Measurements from ENCODE around the gene COLGALT1.
A peak's percentile ranks its signal among the peaks of the same experiment; 100 is the strongest.
"Not testable (repeated sequence)": the region's sequence is repeated elsewhere in the genome, so short reads cannot be mapped to it uniquely, and the experiment has no call there.

Gene COLGALT1

GRCh38 chr19:17582613-17583012, 27.2 kb downstream of the COLGALT1 start:
- DNase-seq (ENCODE audit: low read depth), result no peak
- H3K4me3 ChIP-seq (ENCODE audit: low read depth, low read length), result no peak overlapping the region

GRCh38 chr19:17584132-17584531, 28.7 kb downstream of the COLGALT1 start:
- H3K4me3 ChIP-seq (ENCODE audit: low read depth, low read length), result no peak overlapping the region
- DNase-seq (ENCODE audit: low read depth), result no peak

DNA sequence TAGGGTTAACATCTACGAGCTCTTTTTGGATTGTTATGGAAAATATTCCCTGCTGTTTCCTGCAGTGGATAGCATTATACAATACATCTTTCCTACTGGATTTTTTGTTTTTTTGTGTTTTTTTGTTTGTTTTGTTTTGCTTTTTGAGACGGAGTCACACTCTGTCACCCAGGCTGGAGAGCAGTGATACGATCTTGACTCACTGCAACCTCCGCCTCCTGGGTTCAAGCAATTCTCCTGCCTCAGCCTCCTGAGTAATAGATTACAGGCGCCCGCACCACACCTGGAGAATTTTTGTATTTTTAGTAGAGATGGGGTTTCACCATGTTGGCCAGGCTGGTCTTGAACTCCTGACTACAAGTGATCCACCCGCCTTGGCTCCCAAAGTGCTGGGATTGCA, 29.9 kb downstream of the COLGALT1 start:
- H3K4me3 ChIP-seq (ENCODE audit: low read depth, low read length); DNase-seq (ENCODE audit: low read depth): not testable (repeated sequence)

DNA sequence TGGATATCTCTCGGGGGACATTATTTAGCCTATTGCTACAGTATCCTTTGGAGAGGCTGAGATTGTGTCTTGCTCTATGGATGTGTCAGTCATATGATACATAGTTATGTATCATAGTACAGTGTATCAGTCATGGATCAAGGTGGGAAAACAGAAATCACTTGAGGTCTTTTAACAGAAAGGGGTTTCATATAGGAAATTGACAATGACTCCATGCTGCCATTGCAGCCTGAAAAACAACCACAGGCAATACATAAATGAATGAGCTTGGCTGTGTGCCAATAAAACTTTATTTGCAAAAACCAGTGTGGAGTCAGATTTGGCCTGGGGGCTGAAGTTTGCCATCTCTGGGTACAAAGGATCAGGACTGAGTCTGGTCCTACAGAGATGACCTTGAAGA, 35.4 kb downstream of the COLGALT1 start:
- no peak for DNase-seq (ENCODE audit: low read depth)
- no peak overlapping the region for H3K4me3 ChIP-seq (ENCODE audit: low read depth, low read length)

GRCh38 chr19:17594296-17594695, 38.8 kb downstream of the COLGALT1 start:
- DNase-seq (ENCODE audit: low read depth); H3K4me3 ChIP-seq (ENCODE audit: low read depth, low read length): not testable (repeated sequence)

DNA sequence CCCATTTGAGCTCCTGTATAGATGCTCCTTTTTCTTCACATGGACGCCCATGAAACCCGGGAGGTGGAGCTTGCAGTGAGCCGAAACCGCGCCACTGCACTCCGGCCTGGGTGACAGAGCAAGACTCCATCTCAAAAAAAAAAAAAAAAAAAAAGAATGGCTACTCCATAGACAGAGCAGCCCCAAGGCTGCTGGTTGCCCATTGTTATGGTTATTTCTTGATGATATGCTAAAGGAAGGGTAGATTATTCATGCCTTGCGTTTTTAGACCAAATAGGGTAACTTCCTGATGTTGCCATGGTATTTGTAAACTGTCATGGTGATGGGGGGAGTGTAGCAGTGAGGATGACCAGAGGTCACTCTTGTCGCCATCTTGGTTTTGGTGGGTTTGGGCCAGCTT, 42.6 kb downstream of the COLGALT1 start:
- not testable (repeated sequence) for H3K4me3 ChIP-seq (ENCODE audit: low read depth, low read length)

GRCh38 chr19:17598953-17599352, 43.5 kb downstream of the COLGALT1 start:
- no peak for DNase-seq (ENCODE audit: low read depth)
- no peak overlapping the region for H3K4me3 ChIP-seq (ENCODE audit: low read depth, low read length)

More for the DNA sequence above, 42.6 kb downstream of the COLGALT1 start:
- DNase-seq (ENCODE audit: low read depth), result not testable (repeated sequence)

DNA sequence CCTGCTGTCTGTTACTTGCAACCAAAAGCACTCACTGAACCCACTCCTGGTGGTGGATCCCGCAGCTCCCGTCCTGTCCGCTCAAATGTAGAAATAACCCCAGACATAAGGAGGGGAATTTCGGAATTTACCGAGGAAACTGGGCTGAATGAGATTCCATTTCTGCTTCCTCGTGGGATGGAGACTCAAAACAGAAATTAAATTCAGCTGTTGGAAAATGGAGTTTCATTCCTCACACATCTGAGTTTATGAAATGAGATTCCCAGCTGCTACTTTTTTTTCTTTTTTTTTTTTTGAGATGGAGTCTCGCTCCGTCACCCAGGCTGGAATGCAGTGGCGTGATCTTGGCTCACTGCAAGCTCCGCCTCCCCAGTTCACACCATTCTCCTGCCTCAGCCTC, 44.3 kb downstream of the COLGALT1 start:
- DNase-seq (ENCODE audit: low read depth), result no peak
- no peak overlapping the region for H3K4me3 ChIP-seq (ENCODE audit: low read depth, low read length)

GRCh38 chr19:17601683-17602082, 46.2 kb downstream of the COLGALT1 start:
- no peak overlapping the region for H3K4me3 ChIP-seq (ENCODE audit: low read depth, low read length)
- DNase-seq (ENCODE audit: low read depth), result no peak

DNA sequence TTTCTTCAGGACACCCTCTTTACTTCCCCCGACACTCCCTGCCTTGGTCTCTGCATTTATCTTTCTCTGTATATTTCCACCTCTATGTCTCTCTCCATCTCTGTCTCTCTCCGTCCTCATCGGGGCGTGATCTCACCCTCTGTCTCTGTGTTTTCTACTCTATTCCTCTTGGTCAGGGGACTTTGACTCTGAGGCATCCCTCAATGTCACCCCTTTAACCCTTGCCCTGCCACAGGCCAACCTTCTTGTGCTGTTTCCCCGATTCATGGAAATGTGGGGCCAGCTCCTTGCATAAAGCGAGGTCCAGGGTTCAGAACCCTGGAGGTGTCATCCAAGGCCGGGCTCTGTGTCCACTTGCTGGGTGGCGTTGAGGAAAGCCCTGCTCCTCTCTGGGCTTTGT, 46.8 kb downstream of the COLGALT1 start:
- no peak for DNase-seq (ENCODE audit: low read depth)
- no peak overlapping the region for H3K4me3 ChIP-seq (ENCODE audit: low read depth, low read length)

DNA sequence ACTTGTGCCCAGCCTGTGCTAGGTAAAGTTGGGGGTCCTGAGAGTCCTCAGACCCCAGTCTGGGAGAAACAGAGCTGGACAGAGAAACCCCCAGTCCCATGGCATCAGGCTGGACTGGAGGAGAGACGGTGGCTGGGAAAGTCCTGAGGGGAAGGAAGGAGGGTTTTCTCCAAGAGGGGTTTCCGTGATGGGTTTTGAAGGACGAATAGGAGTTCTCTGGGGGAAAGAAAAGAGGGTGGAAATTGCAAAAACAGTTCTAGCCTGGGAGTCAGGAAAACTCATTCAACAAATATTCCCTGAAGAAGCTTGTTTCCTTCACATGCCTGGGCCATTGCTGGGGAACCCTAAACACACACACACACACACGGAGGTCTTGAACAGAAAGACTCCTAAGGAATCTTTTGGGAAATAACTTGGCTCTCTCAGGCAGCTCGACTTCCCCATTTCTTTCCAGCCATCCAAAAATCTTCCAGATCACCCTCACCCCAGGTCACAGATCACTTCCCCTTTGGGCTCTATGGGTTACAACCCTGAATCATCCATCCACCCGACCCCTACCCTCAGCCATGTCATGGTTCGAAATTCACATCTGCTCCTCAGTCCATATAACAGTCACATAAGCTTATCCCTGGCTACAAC, 47.5 kb downstream of the COLGALT1 start:
- H3K4me3 ChIP-seq (ENCODE audit: low read depth, low read length), result no peak overlapping the region
- DNase-seq (ENCODE audit: low read depth), result no peak

- DNase-seq (ENCODE audit: low read depth), result no peak
- no peak overlapping the region for H3K4me3 ChIP-seq (ENCODE audit: low read depth, low read length)
Measured at GRCh38 chr19:17604372-17605025, 49.0 kb downstream of the COLGALT1 start.

DNA sequence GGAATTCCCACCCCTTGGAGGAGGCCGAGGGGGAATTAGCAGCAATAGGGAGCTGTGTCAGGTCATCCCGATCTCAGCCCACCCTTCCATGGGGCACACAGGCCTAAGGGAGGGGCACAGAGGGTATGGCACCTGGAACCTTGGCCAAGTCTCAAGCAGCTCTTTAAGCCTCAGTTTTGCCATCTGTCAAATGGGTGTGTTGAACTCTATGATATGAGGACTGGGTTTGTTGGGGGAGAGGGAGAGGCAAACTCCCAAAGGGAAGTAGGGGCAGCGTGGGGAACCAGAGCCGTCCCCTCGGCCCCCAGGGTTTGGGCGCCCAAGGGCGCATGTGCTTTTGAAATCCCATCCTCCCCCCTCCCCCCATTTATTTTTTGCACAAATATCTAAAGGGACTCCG, 49.7 kb downstream of the COLGALT1 start:
- no peak for DNase-seq (ENCODE audit: low read depth)
- no peak overlapping the region for H3K4me3 ChIP-seq (ENCODE audit: low read depth, low read length)

DNA sequence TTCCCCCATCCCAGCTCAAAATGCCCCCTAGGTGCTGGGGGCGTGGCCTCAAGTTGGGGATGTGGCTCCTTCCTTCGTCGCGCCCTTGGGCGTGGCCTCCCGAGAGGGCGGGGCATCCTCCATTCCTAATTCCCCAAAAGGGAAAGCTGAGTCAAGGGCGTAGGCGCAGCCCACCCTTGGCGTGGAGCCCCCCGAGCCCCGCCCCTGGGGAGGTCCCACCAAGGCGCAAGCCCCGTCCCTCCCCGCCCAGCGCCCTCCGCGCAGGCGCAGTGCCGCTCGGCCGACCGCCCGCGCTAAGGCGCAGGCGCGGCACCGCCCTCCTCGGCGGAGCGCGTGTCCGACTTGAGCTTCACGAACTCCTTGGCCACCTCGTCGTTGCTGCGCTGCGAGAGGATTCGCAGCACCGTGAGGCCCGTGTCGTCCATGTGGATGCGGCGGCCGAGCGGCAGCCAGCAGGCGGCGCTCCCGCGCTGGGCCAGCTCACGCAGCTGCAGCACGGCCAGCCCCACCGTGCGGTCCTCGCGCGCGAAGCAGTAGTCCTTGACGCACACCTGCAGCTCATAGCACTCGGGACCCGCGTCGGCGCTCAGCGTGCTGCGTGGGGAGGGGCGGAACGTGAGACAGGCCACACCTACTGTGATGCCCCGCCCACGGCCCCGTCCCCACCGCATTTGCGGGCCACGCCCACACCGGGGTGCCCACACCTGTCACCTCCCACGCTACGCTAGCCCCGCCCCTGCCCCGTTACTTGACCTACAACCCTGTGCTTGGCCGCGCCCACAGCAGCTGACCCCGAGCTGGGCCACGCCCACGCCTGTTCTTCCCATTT, 50.5 kb downstream of the COLGALT1 start:
- peak; percentile 36 for DNase-seq (ENCODE audit: low read depth)
- H3K4me3 ChIP-seq (ENCODE audit: low read depth, low read length), result peak overlapping the region; percentile 51

DNA sequence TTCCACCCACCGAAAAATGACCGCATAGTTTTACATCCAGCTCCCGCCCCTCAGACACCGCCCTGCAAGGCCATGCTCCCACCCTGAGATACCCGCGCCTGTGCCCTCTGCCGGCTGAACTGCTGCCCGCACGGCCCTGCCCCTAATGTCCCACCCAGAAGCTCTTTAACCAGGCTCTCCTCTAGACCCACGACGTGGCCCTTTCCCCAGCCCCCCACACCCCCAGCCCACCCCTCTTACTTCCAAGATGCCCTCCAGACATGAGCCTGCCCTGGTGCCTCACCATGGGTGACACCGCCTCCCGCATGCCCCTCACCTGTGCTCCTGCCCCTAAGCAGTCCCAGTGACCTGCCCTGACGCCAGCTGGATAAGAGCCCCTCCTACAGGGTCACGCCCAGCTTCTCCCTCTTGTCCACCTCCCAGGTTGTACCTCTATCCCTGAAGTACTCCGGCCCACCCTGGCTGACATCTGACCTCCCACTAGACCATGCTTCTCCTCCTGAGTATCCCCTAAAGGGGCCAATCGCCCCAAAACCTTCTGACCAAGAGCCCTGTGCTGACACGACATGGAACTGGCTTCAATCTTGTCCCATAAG, 51.2 kb downstream of the COLGALT1 start:
- DNase-seq (ENCODE audit: low read depth), result no peak
- peak overlapping the region; percentile 51 for H3K4me3 ChIP-seq (ENCODE audit: low read depth, low read length)

- no peak overlapping the region for H3K4me3 ChIP-seq (ENCODE audit: low read depth, low read length)
- DNase-seq (ENCODE audit: low read depth), result no peak
Measured at GRCh38 chr19:17607936-17608335, 52.5 kb downstream of the COLGALT1 start.

- DNase-seq (ENCODE audit: low read depth), result no peak
- no peak overlapping the region for H3K4me3 ChIP-seq (ENCODE audit: low read depth, low read length)
Measured at GRCh38 chr19:17610384-17610783, 54.9 kb downstream of the COLGALT1 start.

- no peak overlapping the region for H3K4me3 ChIP-seq (ENCODE audit: low read depth, low read length)
- DNase-seq (ENCODE audit: low read depth), result no peak
Measured at GRCh38 chr19:17611462-17612244, 56.2 kb downstream of the COLGALT1 start.

- DNase-seq (ENCODE audit: low read depth), result no peak
Measured at GRCh38 chr19:17614476-17614875, 59.0 kb downstream of the COLGALT1 start.

More at GRCh38 chr19:17614476-17614875, 59.0 kb downstream of the COLGALT1 start:
- H3K4me3 ChIP-seq (ENCODE audit: low read depth, low read length), result no peak overlapping the region

Measured in skeletal muscle cell (primary cell).